GM12874 (cell line): ENCODE measurements around the gene OPCML.

ENCODE experiments used
- CTCF ChIP-seq: IDR thresholded peaks from 2 replicates; pipeline ENCODE4 v1.5.1; 2011; ENCODE audit warnings: low read depth, mild to moderate bottlenecking, control low read depth, low read length, moderate library complexity; ENCODE audit not compliant: insufficient read depth

The OPCML gene

GRCh38 chr11:133331031-133331430, 201.3 kb downstream of the OPCML start:
- TF ChIP-seq CTCF, result no peak

- TF ChIP-seq CTCF, result no peak
Observed at GRCh38 chr11:133326849-133327248, 205.5 kb downstream of the OPCML start.

GRCh38 chr11:133326332-133326731, 206.0 kb downstream of the OPCML start:
- no peak for TF ChIP-seq CTCF

- TF ChIP-seq CTCF, result no peak
Observed at GRCh38 chr11:133325711-133326110, 206.6 kb downstream of the OPCML start.

GRCh38 chr11:133323354-133323753, 208.9 kb downstream of the OPCML start:
- no peak for TF ChIP-seq CTCF

- no peak for TF ChIP-seq CTCF
Observed at GRCh38 chr11:133318221-133318620, 214.1 kb downstream of the OPCML start.

GRCh38 chr11:133311230-133311629, 221.1 kb downstream of the OPCML start:
- TF ChIP-seq CTCF, result no peak

GRCh38 chr11:133306019-133306418, 226.3 kb downstream of the OPCML start:
- no peak for TF ChIP-seq CTCF
